Tibial artery (tissue), 4 donors: ENCODE results near the gene FAM117A.

ENCODE experiments used
- DNase-seq, 2 donors: peaks; one replicate each; pipeline ENCODE4 v3.0.0-alpha.2; 2019
- H3K27ac ChIP-seq, 2 donors: fragments of 200-600 bp; sonication (generic) in 1 of 2; 1 replicate in 1 of 2; 2 replicates in 1 of 2; pipeline ENCODE4 v1.5.1; 2018 to 2019; ENCODE audit warnings: mild to moderate bottlenecking in 1 of 2
- H3K27me3 ChIP-seq, 2 donors: fragments of 200-600 bp; sonication (generic) in 1 of 2; one replicate each; pipeline versions ENCODE4 v1.5.1 to v1.6.0; 2016 to 2019
- H3K36me3 ChIP-seq, 3 donors: fragments of 200-600 bp; sonication (generic) in 2 of 3; one replicate each; pipeline ENCODE4 v1.5.1; 2016 to 2019; ENCODE audit warnings: mild to moderate bottlenecking in 2 of 3
- H3K4me1 ChIP-seq, 4 donors: fragments of 200-600 bp; sonication (generic) in 2 of 4; 1 replicate in 3 of 4; 2 replicates in 1 of 4; pipeline ENCODE4 v1.5.1; 2016 to 2019
- H3K4me3 ChIP-seq, 2 donors: fragments of 200-600 bp; sonication (generic) in 1 of 2; 1 replicate in 1 of 2; 2 replicates in 1 of 2; pipeline ENCODE4 v1.5.1; 2018 to 2019; ENCODE audit warnings: mild to moderate bottlenecking in 2 of 2
- H3K9me3 ChIP-seq, 3 donors: fragments of 200-600 bp; sonication (generic) in 1 of 3; one replicate each; pipeline ENCODE4 v1.5.1; 2016 to 2019
- intact Hi-C: fragments of 100-400 bp; cut with DNase I; formaldehyde crosslinking; loops from one replicate; pipeline ENCODE4 v1.15.0; 2023; ENCODE audit warnings: low total_unique reads
- TF ChIP-seq, protein P1 (sequence below), 2 experiments: fragments of 200-600 bp in 1 of 2; fragments of 450-650 bp in 1 of 2; IDR thresholded peaks; one replicate each; pipeline ENCODE4 v1.5.1; 2017 to 2019; ENCODE audit warnings: antibody characterized with exemption in 2 of 2, mild to moderate bottlenecking in 1 of 2, moderate library complexity in 1 of 2

FAM117A gene

GRCh38 chr17:49763735-49764558, at the start of gene FAM117A:
TSS of gene FAM117A (minus strand) at chr17:49764131. CDS start at chr17:49764087, 44 bp downstream.
- no peaks in the 10 kb centered on the region for H3K9me3 ChIP-seq
- no peaks in the 10 kb centered on the region for H3K27me3 ChIP-seq
- intact Hi-C loops, result no loop called here
- H3K27ac ChIP-seq, result peak within 1 kb of the TSS; percentile 79 to 90
- TF ChIP-seq, protein P1, sequence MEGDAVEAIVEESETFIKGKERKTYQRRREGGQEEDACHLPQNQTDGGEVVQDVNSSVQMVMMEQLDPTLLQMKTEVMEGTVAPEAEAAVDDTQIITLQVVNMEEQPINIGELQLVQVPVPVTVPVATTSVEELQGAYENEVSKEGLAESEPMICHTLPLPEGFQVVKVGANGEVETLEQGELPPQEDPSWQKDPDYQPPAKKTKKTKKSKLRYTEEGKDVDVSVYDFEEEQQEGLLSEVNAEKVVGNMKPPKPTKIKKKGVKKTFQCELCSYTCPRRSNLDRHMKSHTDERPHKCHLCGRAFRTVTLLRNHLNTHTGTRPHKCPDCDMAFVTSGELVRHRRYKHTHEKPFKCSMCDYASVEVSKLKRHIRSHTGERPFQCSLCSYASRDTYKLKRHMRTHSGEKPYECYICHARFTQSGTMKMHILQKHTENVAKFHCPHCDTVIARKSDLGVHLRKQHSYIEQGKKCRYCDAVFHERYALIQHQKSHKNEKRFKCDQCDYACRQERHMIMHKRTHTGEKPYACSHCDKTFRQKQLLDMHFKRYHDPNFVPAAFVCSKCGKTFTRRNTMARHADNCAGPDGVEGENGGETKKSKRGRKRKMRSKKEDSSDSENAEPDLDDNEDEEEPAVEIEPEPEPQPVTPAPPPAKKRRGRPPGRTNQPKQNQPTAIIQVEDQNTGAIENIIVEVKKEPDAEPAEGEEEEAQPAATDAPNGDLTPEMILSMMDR (IDR thresholded peaks at IDR 0.05), result peak in 1 of 2 experiments; percentile 8
- peak within 1 kb of the TSS; percentile 86 to 97 for H3K4me3 ChIP-seq
- peaks cover 0 to 23% (median 13%) of the 10 kb centered on the region in 4 donors for H3K4me1 ChIP-seq
- H3K36me3 ChIP-seq, result no peaks in the 10 kb centered on the region
- peak; percentile 94 to 99 for DNase-seq

GRCh38 chr17:49809056-49809455, 45.1 kb upstream of the FAM117A start:
- peaks cover 0 to 17% (median 12%) of the 10 kb centered on the region in 4 donors for H3K4me1 ChIP-seq
- TF ChIP-seq, protein P1 (IDR thresholded peaks at IDR 0.05), result no peak
- H3K27ac ChIP-seq, result no peak overlapping the region
- no peaks in the 10 kb centered on the region for H3K27me3 ChIP-seq
- H3K4me3 ChIP-seq, result no peak overlapping the region
- H3K36me3 ChIP-seq, result peaks cover 63 to 96% (median 67%) of the 10 kb centered on the region in 3 donors
- DNase-seq, result no peak
- intact Hi-C loops, result no loop called here
- no peaks in the 10 kb centered on the region for H3K9me3 ChIP-seq

DNA sequence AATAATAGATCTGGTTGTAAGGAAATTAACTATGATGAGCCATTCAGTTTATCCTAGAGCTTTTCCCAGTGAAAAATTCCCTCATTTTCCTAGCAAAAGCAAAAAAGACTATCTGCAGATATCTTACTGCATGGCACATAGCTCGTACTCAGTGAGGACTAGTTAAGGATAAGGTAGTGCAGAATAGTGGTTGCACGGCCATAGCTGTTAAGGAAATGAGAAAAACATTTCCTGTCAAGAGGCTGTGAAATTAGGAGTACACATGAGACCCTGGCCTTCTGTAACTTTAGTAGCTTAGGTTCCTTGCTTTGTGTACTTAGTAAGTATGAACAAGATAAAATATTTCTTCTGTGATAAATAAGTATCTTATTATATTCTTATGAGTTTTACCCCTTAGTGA, 34.8 kb upstream of the FAM117A start:
- H3K4me1 ChIP-seq, result peaks cover 0 to 20% (median 5%) of the 10 kb centered on the region in 4 donors
- TF ChIP-seq, protein P1 (IDR thresholded peaks at IDR 0.05), result no peak
- H3K27me3 ChIP-seq, result no peaks in the 10 kb centered on the region
- H3K27ac ChIP-seq, result no peak overlapping the region
- intact Hi-C loops, result loop anchor here (10.0 kb wide), 1 partner anchor 46 kb away; the partner anchor contains the start of gene TAC4
- peaks cover 49 to 96% (median 78%) of the 10 kb centered on the region in 3 donors for H3K36me3 ChIP-seq
- H3K9me3 ChIP-seq, result no peaks in the 10 kb centered on the region
- no peak overlapping the region for H3K4me3 ChIP-seq
- DNase-seq, result no peak

- no peak overlapping the region for H3K27ac ChIP-seq
- intact Hi-C loops, result loop anchor here (10.0 kb wide), 1 partner anchor 47 kb away; the partner anchor contains the start of gene TAC4
- H3K4me1 ChIP-seq, result peaks cover 0 to 26% (median 6%) of the 10 kb centered on the region in 4 donors
- H3K4me3 ChIP-seq, result no peak overlapping the region
- TF ChIP-seq, protein P1 (IDR thresholded peaks at IDR 0.05), result no peak
- H3K9me3 ChIP-seq, result no peaks in the 10 kb centered on the region
- no peak for DNase-seq
- H3K27me3 ChIP-seq, result no peaks in the 10 kb centered on the region
- H3K36me3 ChIP-seq, result peaks cover 47 to 96% (median 79%) of the 10 kb centered on the region in 3 donors
Measured at GRCh38 chr17:49798182-49798581, 34.3 kb upstream of the FAM117A start.

- intact Hi-C loops, result loop anchor here (10.0 kb wide), 1 partner anchor 49 kb away; the partner anchor contains the start of gene TAC4
- Histone ChIP-seq H3K27ac (no peak overlapping the region), H3K9me3 (no peaks in the 10 kb centered on the region), H3K4me1 (peaks cover 0 to 50% (median 27%) of the 10 kb centered on the region in 4 donors), H3K4me3 (no peak overlapping the region), H3K36me3 (peaks cover 50 to 84% (median 69%) of the 10 kb centered on the region in 3 donors), H3K27me3 (no peaks in the 10 kb centered on the region)
- TF ChIP-seq, protein P1 (IDR thresholded peaks at IDR 0.05), result no peak
- DNase-seq, result no peak
Measured at GRCh38 chr17:49795372-49795771, 31.4 kb upstream of the FAM117A start.
